Peyer's patch (tissue), 4 donors: ENCODE data around the gene OR52B6.

Source experiments
- CTCF ChIP-seq, 6 experiments: fragments of 450-650 bp in 4 of 6; fragments of 200-600 bp in 2 of 6; sonication (generic) in 1 of 6; IDR thresholded peaks; one replicate each; pipeline ENCODE4 v1.5.1; 2017 to 2019; ENCODE audit warnings: antibody characterized with exemption in 6 of 6, mild to moderate bottlenecking in 3 of 6, moderate library complexity in 1 of 6
- POLR2A ChIP-seq, 2 donors: fragments of 450-650 bp; IDR thresholded peaks; one replicate each; pipeline ENCODE4 v1.5.1; 2017; ENCODE audit warnings: antibody characterized with exemption in 2 of 2, mild to moderate bottlenecking in 2 of 2, moderate library complexity in 2 of 2

- TF ChIP-seq CTCF (IDR thresholded peaks at IDR 0.05): no peak
- TF ChIP-seq POLR2A (IDR thresholded peaks at IDR 0.05): no peak
Observed at GRCh38 chr11:5534046-5534445, 46.6 kb upstream of the OR52B6 start.
